Glutamatergic neuron (in vitro differentiated cells): ENCODE measurements around the gene GPRC5D. TPM values are rescaled to one million over a fixed set of nuclear protein-coding genes. Genes with fewer than 3 reads are reported as not detected.

ENCODE experiments used
- DNase-seq: peaks from one replicate; pipeline ENCODE4 v3.0.0; 2022
- H3K27ac Mint-ChIP-seq: one replicate; pipeline ENCODE4 v1.8.0; 2020; ENCODE audit warnings: mild to moderate bottlenecking, mixed read lengths, inconsistent platforms; ENCODE audit not compliant: unreplicated experiment
- H3K27me3 Mint-ChIP-seq: one replicate; pipeline ENCODE4 v1.8.0; 2020; ENCODE audit warnings: mild to moderate bottlenecking, moderate library complexity, mixed read lengths, inconsistent platforms; ENCODE audit not compliant: unreplicated experiment
- H3K36me3 Mint-ChIP-seq: one replicate; pipeline ENCODE4 v1.8.0; 2020; ENCODE audit warnings: mild to moderate bottlenecking, mixed read lengths, inconsistent platforms; ENCODE audit not compliant: unreplicated experiment
- H3K4me1 Mint-ChIP-seq: one replicate; pipeline ENCODE4 v1.8.0; 2020; ENCODE audit warnings: mild to moderate bottlenecking, low read depth, mixed read lengths, inconsistent platforms; ENCODE audit not compliant: unreplicated experiment
- H3K4me3 Mint-ChIP-seq: one replicate; pipeline ENCODE4 v1.8.0; 2020; ENCODE audit warnings: mild to moderate bottlenecking, mixed read lengths, inconsistent platforms; ENCODE audit not compliant: unreplicated experiment
- H3K9me3 Mint-ChIP-seq: one replicate; pipeline ENCODE4 v1.8.0; 2020; ENCODE audit warnings: mild to moderate bottlenecking, moderate library complexity, mixed read lengths, inconsistent platforms; ENCODE audit not compliant: unreplicated experiment
- total RNA-seq: library from RNA; stranded (reverse); fragmentation: NEBNext Ultra II Directional; extraction: Animal tissue kit (Norgen Biotek cat#: 25700); gene quantifications from one replicate; pipeline ENCODE4 v1.2.1, GENCODE V29; 2021; ENCODE audit not compliant: unreplicated experiment
- TF ChIP-seq, protein P1 (sequence below): fragments of 200-600 bp; sonication (generic); IDR thresholded peaks from one replicate; pipeline ENCODE4 v1.5.0; 2021; ENCODE audit not compliant: partially characterized antibody, unreplicated experiment

GPRC5D gene
- total RNA-seq, 1 donor from 2014 or later = not detected

GRCh38 chr12:12939888-12940287, 12.1 kb downstream of the GPRC5D start:
- no peaks in the 10 kb centered on the region for H3K4me1 Mint-ChIP-seq
- no peaks in the 10 kb centered on the region for H3K36me3 Mint-ChIP-seq

GRCh38 chr12:12938541-12938940, 13.4 kb downstream of the GPRC5D start:
- DNase-seq = no peak
- TF ChIP-seq, protein P1, sequence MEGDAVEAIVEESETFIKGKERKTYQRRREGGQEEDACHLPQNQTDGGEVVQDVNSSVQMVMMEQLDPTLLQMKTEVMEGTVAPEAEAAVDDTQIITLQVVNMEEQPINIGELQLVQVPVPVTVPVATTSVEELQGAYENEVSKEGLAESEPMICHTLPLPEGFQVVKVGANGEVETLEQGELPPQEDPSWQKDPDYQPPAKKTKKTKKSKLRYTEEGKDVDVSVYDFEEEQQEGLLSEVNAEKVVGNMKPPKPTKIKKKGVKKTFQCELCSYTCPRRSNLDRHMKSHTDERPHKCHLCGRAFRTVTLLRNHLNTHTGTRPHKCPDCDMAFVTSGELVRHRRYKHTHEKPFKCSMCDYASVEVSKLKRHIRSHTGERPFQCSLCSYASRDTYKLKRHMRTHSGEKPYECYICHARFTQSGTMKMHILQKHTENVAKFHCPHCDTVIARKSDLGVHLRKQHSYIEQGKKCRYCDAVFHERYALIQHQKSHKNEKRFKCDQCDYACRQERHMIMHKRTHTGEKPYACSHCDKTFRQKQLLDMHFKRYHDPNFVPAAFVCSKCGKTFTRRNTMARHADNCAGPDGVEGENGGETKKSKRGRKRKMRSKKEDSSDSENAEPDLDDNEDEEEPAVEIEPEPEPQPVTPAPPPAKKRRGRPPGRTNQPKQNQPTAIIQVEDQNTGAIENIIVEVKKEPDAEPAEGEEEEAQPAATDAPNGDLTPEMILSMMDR = no peak
- no peaks in the 10 kb centered on the region for H3K4me1 Mint-ChIP-seq
- no peaks in the 10 kb centered on the region for H3K27me3 Mint-ChIP-seq
- H3K4me3 Mint-ChIP-seq = no peak overlapping the region
- no peak overlapping the region for H3K27ac Mint-ChIP-seq
- H3K9me3 Mint-ChIP-seq = no peaks in the 10 kb centered on the region
- no peaks in the 10 kb centered on the region for H3K36me3 Mint-ChIP-seq

More at GRCh38 chr12:12939888-12940287, 12.1 kb downstream of the GPRC5D start:
- Mint-ChIP-seq H3K27me3 (peaks cover 5% of the 10 kb centered on the region), H3K9me3 (peaks cover under 1% of the 10 kb centered on the region), H3K4me3 (no peak overlapping the region), H3K27ac (no peak overlapping the region)
- TF ChIP-seq, protein P1 = no peak
- DNase-seq = no peak

DNA sequence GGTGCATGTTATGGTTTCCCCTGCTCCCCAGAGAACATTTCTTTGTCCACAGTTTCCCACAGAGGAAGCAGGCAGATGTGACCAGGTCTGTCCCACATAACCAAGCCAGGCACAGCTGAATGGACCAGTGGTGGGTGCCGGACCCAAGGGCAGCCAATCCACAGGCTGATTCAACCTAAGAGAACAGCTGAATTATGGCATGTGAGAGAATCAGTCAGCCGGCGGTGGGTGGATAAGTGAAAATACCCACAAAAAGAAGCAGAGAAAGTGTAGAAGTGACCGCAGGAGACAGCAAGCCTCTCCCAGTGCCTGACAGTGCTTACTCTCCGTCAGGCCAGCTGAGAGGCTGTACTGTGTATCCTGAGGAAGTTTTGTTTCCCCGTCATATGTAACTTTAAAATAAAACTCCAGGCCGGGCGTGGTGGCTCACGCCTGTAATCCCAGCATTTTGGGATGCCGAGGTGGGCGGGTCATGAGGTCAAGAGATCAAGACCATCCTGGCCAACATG, 14.9 kb downstream of the GPRC5D start:
- no peaks in the 10 kb centered on the region for H3K9me3 Mint-ChIP-seq
- H3K4me1 Mint-ChIP-seq = no peaks in the 10 kb centered on the region
- no peak overlapping the region for H3K27ac Mint-ChIP-seq
- no peaks in the 10 kb centered on the region for H3K27me3 Mint-ChIP-seq
- no peak for DNase-seq
- H3K36me3 Mint-ChIP-seq = no peaks in the 10 kb centered on the region
- TF ChIP-seq, protein P1 = no peak
- no peak overlapping the region for H3K4me3 Mint-ChIP-seq

DNA sequence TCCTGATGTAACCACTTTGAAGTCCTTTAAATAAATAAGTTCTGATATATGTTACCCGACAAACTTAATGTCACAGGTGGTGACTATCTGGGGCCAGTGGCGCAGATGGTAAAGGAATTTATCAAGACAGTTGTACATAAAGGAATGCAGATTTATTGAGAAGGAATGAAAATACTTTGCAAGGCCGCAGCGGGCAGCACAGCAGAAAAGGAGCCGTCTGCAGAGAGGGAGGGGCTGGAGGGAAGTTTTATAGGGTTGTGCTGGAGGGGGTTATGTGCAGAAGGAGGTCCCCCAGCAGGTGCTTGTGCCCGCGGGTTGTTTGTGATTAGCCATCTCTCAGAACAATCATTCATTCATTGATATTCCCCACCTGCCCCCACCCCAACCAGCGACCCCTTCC, 17.4 kb downstream of the GPRC5D start:
- no peak overlapping the region for H3K27ac Mint-ChIP-seq
- no peaks in the 10 kb centered on the region for H3K4me1 Mint-ChIP-seq
- H3K4me3 Mint-ChIP-seq = no peak overlapping the region
- TF ChIP-seq, protein P1 = no peak
- no peak for DNase-seq
- H3K9me3 Mint-ChIP-seq = no peaks in the 10 kb centered on the region
- no peaks in the 10 kb centered on the region for H3K36me3 Mint-ChIP-seq
- H3K27me3 Mint-ChIP-seq = no peaks in the 10 kb centered on the region

DNA sequence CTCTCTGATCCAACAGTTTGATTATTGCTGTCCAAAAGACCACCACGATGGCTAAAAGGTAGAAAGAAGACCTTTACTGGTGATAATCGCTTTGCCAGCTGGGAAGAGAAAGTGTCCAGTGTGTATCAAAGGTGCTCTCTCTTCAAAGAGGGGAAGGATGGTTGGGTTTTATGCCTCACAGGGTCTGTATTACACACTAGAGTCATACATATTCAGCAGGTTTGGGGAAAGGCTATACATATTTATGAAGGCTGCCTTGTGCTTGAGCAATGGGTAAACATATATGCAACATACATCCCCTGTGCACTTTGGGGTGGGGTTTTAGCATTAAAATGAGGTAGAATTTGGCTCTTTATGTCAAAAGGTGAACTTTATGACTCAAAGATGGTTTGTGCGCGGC, 18.2 kb downstream of the GPRC5D start:
- H3K27me3 Mint-ChIP-seq = no peaks in the 10 kb centered on the region
- no peak overlapping the region for H3K27ac Mint-ChIP-seq
- no peaks in the 10 kb centered on the region for H3K36me3 Mint-ChIP-seq
- no peak for DNase-seq
- TF ChIP-seq, protein P1 = no peak
- no peak overlapping the region for H3K4me3 Mint-ChIP-seq
- H3K4me1 Mint-ChIP-seq = no peaks in the 10 kb centered on the region
- no peaks in the 10 kb centered on the region for H3K9me3 Mint-ChIP-seq
